ENCODE results near the gene FUCA2.
A peak's percentile ranks its signal among the peaks of the same experiment; 100 is the strongest.

The FUCA2 gene, protein sequence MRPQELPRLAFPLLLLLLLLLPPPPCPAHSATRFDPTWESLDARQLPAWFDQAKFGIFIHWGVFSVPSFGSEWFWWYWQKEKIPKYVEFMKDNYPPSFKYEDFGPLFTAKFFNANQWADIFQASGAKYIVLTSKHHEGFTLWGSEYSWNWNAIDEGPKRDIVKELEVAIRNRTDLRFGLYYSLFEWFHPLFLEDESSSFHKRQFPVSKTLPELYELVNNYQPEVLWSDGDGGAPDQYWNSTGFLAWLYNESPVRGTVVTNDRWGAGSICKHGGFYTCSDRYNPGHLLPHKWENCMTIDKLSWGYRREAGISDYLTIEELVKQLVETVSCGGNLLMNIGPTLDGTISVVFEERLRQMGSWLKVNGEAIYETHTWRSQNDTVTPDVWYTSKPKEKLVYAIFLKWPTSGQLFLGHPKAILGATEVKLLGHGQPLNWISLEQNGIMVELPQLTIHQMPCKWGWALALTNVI

GRCh38 chr6:143510991-143511891 lies at the start of gene FUCA2:
TSS of gene FUCA2 (minus strand) at chr6:143511720. CDS start at chr6:143511634, 86 bp downstream.
- DNase-seq, result peak; percentile 82

GRCh38 chr6:143561105-143561704 lies 49.7 kb upstream of the FUCA2 start:
- DNase-seq, result no peak

DNA sequence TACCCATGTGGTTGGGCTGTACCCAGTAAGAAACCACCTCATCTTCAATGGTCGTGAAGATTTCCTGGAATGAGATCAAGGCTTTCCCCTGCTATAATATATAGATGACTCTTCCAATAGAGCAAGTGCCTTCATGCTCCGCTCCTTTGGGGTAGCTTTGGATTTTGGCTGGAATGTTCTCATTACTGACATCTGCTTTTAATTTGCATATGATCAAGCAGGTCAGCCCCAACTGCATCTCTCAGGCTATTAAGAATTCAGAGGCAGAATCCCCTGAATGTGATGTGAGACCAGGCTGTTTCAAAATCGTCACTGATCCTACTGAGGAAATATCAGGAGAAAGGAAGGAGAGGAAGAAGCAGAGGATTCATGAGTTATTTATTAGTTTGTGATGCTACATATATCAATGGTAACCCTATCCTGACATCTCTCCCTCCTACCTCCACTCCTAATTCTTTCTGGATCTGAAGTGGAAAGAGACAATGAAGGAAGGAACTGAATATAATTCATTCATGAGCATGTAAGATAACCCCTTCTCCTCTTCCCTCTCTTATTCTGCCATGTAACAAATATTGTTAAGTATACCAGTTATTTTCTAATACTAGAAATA lies 47.6 kb upstream of the FUCA2 start:
- DNase-seq, result no peak

DNA sequence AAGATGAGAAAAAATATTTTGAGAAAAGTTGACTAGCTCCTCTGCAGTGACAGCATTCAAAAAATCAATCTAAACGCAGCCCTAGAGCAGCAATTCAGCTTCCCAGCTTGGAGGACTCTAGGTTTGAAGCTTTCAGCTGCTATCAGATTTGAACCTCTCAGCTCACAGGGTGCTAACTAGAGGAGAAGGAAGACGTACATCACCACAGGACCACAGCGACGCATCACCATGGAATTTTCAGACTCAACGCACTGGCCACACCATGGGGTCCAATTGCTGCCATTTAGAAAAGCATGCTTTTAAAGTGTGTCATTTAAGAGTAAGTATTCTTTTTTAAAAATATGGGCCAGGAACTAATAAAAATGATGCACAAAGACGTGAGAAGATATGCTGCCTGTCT lies 45.0 kb upstream of the FUCA2 start:
- DNase-seq, result peak; percentile 62

- no peak for DNase-seq
These were observed 44.1 kb upstream of the FUCA2 start for GRCh38 chr6:143555582-143555981.

DNA sequence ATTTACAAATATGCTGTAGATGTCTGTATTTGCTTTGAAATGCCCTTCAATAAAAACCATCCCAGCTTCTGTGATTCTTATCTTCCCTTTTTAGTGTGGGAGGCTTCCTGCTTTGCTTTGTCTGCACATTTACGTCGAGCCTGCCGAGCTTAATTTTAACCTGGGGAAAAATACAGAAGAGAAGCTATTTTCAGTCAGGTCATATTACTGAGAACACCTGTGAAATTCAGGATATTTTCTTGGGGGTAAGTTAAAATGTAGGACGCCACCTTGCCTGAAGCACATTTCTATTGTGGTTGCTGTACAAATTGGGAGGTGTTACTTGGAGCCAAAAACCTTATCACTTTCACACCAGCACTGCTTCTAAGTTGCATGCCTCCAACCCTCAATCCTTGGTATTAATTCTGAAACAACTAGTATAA lies 43.6 kb upstream of the FUCA2 start:
- DNase-seq, result no peak

DNA sequence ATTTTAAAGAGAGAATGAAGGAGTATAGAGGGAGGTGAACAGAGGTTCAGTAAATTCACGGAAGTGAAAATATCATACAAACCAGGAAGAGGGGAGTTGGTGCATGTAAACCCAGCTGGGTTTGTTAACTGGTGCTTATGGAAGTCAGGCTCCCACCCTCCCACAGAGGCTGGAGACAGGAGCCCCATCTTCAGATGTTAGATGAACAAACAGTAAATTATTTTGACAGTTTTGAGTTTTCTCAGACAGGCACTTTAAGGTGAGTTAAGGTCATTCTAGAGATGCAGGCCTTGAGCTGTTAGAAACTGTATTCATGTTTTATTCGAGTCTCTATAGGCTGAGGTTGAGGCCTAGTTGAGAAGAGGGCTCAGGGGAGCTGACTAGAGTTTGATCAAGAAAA lies 41.8 kb upstream of the FUCA2 start:
- DNase-seq, result no peak

DNA sequence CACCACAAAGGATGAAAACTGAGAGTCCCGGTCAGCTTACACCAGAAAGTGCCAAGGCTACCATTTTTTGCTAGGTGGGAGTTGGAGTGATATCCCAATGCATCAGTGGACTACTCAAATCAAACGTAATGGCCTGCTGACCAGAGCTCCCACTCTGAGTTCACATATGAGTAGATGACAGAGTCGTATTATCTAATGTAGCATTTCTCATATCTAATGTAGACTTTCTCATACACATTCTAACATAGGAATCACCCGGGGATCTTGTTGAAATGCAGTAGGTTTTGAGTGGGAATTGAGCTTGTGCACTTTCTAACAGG lies 38.4 kb upstream of the FUCA2 start:
- DNase-seq, result no peak

DNA sequence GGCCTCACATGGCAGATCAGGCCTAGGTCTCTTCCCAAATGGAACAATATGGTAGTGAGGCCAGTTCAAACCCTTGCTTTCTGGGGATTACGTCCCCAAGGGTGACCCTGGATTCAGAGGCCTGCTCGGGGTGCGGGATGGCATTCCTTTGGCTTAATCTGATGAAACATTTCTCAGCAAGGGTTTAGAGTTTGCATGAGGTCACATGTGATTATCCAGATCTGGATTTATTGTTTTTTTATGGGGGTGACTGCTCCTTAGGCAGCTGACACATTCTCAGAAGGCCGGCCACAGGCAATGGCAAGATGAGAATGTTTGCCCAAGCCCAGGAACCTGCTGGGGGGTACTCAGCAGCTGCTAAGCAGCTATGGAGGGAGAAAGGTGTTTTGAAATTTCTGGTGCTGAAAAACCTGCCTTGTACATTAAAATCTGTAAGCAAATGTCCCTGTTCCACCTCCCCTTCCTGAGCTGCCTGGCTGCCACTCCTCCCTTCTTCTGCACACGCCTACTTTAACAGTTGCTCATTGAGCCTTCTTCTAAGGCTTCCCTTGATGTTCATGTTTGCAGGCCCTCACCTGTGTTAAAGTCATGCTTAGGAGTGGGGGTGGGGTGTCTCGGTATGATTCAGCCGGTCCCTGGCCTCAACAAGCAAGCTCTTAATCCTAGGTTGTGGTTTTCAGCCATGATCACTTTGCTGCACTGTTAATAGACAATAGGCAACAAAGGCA lies 37.9 kb upstream of the FUCA2 start:
- DNase-seq, result no peak

- no peak for DNase-seq
These were observed 35.1 kb upstream of the FUCA2 start for GRCh38 chr6:143546599-143546998.

DNA sequence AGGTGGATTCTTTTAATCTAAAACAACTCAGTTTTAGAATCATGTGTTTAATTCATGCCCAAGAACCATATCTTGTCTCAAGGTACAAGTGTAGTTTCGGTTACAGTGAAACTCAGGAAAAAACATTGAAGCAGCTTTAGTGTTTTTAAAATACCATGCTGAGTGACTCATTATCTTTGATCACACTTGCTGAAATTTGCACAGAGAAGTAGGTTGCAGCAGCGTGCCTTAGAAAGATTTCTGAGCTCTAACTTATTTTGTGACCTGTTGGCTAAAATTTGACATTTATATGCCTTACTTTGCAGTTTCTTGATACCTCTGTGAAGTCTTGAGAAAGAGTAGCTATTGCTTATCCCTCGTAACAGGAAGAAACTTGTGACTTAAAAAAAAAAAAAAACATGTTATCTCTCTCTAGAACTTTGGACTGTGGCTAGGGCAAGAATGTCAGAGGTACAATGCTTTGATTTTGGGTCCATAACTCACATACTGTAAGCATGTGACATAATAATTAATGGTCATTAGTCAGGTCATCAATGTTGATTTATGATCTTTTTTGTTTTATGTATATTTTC lies 34.5 kb upstream of the FUCA2 start:
- no peak for DNase-seq

DNA sequence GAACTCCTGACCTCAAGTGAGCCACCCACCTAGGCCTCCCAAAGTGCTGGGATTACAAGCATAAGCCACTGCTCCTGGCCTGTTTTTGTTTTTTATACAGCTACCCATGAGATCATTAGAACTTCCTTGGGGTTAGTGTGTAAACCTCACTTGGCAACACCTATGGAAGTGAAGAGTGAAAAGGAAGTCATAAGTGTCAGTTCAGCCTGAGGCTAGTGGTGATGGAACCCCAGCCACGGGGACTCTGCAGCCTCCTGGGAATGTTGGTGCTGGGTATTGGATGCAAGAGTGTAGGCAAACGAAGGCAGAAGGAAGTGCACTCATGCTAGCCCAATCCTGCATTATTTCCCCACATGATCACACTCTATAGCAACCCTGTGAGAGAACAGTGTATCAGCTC lies 33.6 kb upstream of the FUCA2 start:
- no peak for DNase-seq

- no peak for DNase-seq
These were observed 32.6 kb upstream of the FUCA2 start for GRCh38 chr6:143544011-143544696.

DNA sequence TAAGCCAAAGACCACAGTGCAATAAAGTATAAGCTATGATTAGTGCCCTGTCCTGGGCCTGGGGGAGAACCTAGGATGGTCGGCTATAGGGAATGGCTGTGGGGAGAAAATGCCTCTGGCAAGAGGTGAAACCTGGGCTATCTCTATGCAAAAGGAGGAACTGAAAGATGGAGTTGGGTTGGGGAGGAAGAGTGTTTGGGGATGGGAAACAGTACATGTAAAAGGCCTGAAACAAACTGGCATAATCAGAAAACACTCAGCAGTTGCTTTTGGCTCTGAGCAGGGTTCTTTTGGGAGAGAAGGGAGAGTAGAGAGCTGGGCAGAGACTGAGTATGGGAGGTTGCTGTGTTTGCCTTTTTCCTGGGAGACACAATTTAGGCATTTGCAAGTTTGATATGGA lies 31.9 kb upstream of the FUCA2 start:
- DNase-seq, result no peak

GRCh38 chr6:143542888-143543287 lies 31.4 kb upstream of the FUCA2 start:
- no peak for DNase-seq

GRCh38 chr6:143540192-143540591 lies 28.7 kb upstream of the FUCA2 start:
- no peak for DNase-seq

GRCh38 chr6:143539734-143540133 lies 28.2 kb upstream of the FUCA2 start:
- no peak for DNase-seq

- DNase-seq, result no peak
These were observed 27.6 kb upstream of the FUCA2 start for GRCh38 chr6:143539106-143539505.

DNA sequence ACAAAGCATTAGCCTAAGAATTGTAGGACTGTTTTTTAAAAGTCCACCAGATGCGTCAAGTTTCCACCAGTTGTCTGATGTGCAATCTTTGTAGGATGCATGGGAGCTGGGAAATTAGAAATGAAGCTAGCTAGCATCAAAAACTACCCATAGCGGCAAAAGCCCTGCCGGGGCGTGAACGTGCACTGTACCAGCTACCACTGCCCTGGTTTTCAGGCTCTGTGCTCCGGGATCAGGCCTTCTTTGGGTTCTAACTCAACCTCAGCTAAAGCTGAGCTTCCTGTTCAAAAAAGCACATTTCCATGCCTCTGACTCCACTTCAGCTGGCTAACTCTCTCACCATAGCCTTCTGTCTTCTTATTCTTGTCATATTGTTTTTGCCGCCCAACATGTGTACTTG lies 26.9 kb upstream of the FUCA2 start:
- DNase-seq, result no peak

DNA sequence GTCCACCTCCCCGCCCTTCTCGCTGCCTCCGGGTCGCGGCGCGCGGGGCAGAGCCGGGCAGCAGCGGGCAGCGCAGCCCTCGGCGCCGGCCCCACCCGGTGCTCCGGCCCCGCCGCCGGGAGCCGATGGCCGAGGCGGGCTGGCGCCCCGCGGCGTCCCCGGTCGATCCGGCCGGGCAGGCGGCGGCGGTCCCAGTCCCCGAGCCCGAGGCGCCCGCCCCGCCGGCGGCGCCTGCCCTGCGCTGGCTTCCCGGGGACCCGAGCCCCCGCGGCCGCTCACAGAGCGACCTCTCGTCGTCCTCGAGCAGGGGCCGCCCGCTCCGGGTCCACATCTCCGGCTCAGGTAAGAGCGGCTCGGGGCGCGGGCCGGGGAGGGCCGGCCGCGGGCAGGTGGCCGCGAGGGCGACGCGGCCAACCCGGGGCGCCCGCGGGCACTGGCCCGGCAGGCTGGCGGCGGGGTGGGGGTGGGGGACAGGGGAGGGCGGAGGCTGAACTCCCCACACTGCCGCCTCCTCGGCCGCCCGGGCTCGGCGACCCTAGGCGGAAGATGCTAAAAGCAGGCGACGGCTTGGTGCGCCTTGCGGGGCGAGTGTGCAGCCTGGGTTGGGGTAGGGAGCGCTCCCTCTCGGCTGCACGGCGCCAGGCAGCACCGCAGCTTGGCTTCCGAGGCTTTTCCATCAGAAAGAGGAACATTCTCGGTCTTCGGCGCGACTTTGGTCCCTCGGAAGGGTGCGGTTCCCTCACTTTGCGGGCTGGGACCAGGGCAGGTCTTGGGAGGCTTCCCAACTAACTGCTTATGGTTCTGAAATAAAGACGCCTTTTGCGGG lies 25.6 kb upstream of the FUCA2 start:
- DNase-seq, result peak; percentile 10

- peak; percentile 38 for DNase-seq
These were observed 24.9 kb upstream of the FUCA2 start for GRCh38 chr6:143536461-143536865.
